ENCODE measurements around the gene ZNF282.

Gene ZNF282

DNA sequence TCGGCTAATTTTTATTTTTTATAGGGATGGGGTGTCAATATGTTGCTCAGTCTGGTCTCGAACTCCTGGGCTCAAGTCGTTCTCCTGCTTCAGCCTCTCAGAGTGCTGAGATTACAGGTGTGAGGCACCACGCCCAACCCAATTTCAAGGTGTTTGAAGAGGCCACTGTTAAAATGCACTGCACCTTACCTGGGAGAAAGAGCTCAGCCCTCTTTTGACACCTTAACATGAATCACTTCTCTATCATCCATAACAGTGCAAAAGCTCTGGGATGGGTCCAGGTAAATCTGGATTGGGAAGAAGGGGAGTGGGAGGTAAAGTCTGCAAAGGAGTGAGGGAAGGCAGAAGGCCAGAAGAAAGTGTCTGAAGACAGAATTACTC lies 557 bp upstream of the ZNF282 start:
- Histone ChIP-seq H3K27ac (no peak overlapping the region), H4K20me1 (ENCODE audit: insufficient read depth) (no peaks in the 10 kb centered on the region), H3K9ac (peak overlapping the region; percentile 81; the same call in 1 of the 2 replicates), H3K4me1 (ENCODE audit: low read depth, poor library complexity, severe bottlenecking) (peaks cover 16% of the 10 kb centered on the region), H3K4me2 (peak overlapping the region; percentile 62), H2AFZ (ENCODE audit: low read depth) (peak overlapping the region; percentile 67), H3K27me3 (ENCODE audit: insufficient read depth, low read depth) (no peaks in the 10 kb centered on the region), H3K4me3 (IDR thresholded peaks at IDR 0.05; ENCODE audit: insufficient read depth, low read depth, low read length) (no peak overlapping the region), H3K79me2 (ENCODE audit: insufficient read depth, low read depth) (peaks cover 30% of the 10 kb centered on the region), H3K36me3 (ENCODE audit: insufficient read depth) (peaks cover 10% of the 10 kb centered on the region; the same call in 1 of the 2 replicates)
- no peak for TF ChIP-seq CTCF (conservative IDR thresholded peaks at IDR 0.05; ENCODE audit: low read depth, low read length)

DNA sequence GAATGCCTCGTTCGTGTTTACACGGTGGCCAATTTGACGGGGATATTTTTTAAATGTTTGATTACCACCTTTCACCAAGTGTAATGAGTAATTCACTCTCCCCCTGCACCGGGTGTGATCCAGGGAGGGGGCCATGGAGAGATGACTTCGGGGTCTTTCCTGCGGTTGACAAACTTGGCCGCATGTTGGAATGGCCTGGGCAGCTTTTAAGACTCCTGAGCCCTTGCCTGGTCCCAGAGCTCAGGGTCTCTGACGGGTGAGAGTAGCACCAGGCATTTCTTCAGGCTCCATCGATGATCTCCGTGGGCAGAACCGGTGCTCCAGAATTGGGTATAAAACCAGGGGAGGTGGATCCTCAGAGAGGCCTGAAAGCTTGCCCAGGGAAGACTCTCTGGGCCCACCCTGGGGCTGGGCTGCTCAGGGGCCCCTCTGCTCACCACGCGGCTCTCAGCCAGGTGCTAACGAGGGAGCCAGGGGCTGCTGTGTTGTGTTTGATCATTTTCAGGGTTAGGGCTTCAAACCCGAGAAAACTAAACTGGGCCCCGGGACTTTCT lies 882 bp downstream of the ZNF282 start:
- peak overlapping the region; percentile 95 for H3K4me2 ChIP-seq
- H3K9ac ChIP-seq, result peak overlapping the region; percentile 89
- H3K79me2 ChIP-seq (ENCODE audit: insufficient read depth, low read depth), result peaks cover 30% of the 10 kb centered on the region
- peak overlapping the region; percentile 41 for H3K27ac ChIP-seq
- TF ChIP-seq CTCF (conservative IDR thresholded peaks at IDR 0.05; ENCODE audit: low read depth, low read length), result no peak
- H2AFZ ChIP-seq (ENCODE audit: low read depth), result peak overlapping the region; percentile 79
- H4K20me1 ChIP-seq (ENCODE audit: insufficient read depth), result no peaks in the 10 kb centered on the region
- H3K4me3 ChIP-seq (IDR thresholded peaks at IDR 0.05; ENCODE audit: insufficient read depth, low read depth, low read length), result no peak overlapping the region
- peaks cover 21% of the 10 kb centered on the region; the same call in 1 of the 2 replicates for H3K36me3 ChIP-seq (ENCODE audit: insufficient read depth)
- no peaks in the 10 kb centered on the region for H3K27me3 ChIP-seq (ENCODE audit: insufficient read depth, low read depth)
- H3K4me1 ChIP-seq (ENCODE audit: low read depth, poor library complexity, severe bottlenecking), result peaks cover 16% of the 10 kb centered on the region

- H3K4me2 ChIP-seq, result peak overlapping the region; percentile 95
- H3K4me1 ChIP-seq (ENCODE audit: low read depth, poor library complexity, severe bottlenecking), result peaks cover 16% of the 10 kb centered on the region
- no peak overlapping the region for H3K4me3 ChIP-seq (IDR thresholded peaks at IDR 0.05; ENCODE audit: insufficient read depth, low read depth, low read length)
- peak overlapping the region; percentile 79 for H2AFZ ChIP-seq (ENCODE audit: low read depth)
- H3K9ac ChIP-seq, result peak overlapping the region; percentile 89
- no peaks in the 10 kb centered on the region for H4K20me1 ChIP-seq (ENCODE audit: insufficient read depth)
- H3K36me3 ChIP-seq (ENCODE audit: insufficient read depth), result peaks cover 26% of the 10 kb centered on the region; the same call in 1 of the 2 replicates
- TF ChIP-seq CTCF (conservative IDR thresholded peaks at IDR 0.05; ENCODE audit: low read depth, low read length), result no peak
- peaks cover 30% of the 10 kb centered on the region for H3K79me2 ChIP-seq (ENCODE audit: insufficient read depth, low read depth)
- peak overlapping the region; percentile 41 for H3K27ac ChIP-seq
- H3K27me3 ChIP-seq (ENCODE audit: insufficient read depth, low read depth), result no peaks in the 10 kb centered on the region
Observed at GRCh38 chr7:149196705-149197171, 1.4 kb downstream of the ZNF282 start.

- Histone ChIP-seq H3K4me3 (IDR thresholded peaks at IDR 0.05; ENCODE audit: insufficient read depth, low read depth, low read length) (no peak overlapping the region), H3K36me3 (ENCODE audit: insufficient read depth) (peaks cover 29% of the 10 kb centered on the region; the same call in 1 of the 2 replicates), H3K9ac (no peak overlapping the region), H3K27me3 (ENCODE audit: insufficient read depth, low read depth) (no peaks in the 10 kb centered on the region), H3K4me2 (no peak overlapping the region; the same call in 1 of the 2 replicates), H3K4me1 (ENCODE audit: low read depth, poor library complexity, severe bottlenecking) (peaks cover 16% of the 10 kb centered on the region), H3K27ac (no peak overlapping the region), H3K79me2 (ENCODE audit: insufficient read depth, low read depth) (peaks cover 30% of the 10 kb centered on the region), H4K20me1 (ENCODE audit: insufficient read depth) (no peaks in the 10 kb centered on the region), H2AFZ (ENCODE audit: low read depth) (no peak overlapping the region)
- no peak for TF ChIP-seq CTCF (conservative IDR thresholded peaks at IDR 0.05; ENCODE audit: low read depth, low read length)
Observed at GRCh38 chr7:149197675-149198074, 2.3 kb downstream of the ZNF282 start.

Measured in KMS-11 (cell line).